GM12801 (cell line): Measurements from ENCODE around the gene HDAC10.

Source experiments
- CTCF ChIP-seq: IDR thresholded peaks from one replicate; pipeline ENCODE4 v1.5.1; 2011; ENCODE audit warnings: control low read depth; ENCODE audit not compliant: insufficient read length; ENCODE audit errors: extremely low read depth

HDAC10 gene

DNA sequence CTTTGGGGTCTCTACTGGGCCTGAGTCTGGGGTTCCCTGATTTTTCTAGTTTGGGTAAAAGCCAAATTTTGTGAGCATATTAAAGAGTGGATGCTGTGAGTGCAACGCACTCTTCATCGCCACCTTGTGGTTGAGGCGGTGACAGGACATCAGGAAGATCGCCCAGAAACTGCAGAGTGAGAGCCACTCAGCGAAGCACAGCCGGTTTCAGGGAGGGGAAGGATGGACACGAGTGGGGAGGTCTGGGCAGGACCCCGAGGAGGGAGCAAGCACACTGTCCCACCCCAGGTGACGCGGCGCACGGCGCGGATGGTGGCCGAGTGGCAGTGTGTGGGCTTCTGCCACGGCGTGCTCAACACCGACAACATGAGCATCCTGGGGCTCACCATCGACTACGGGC, 41.2 kb downstream of the HDAC10 start:
- TF ChIP-seq CTCF, result no peak

GRCh38 chr22:50208939-50209892, 41.8 kb downstream of the HDAC10 start:
- TF ChIP-seq CTCF, result no peak

- TF ChIP-seq CTCF, result no peak
Observed at GRCh38 chr22:50208430-50208938, 42.6 kb downstream of the HDAC10 start.

GRCh38 chr22:50207383-50208140, 43.5 kb downstream of the HDAC10 start:
- TF ChIP-seq CTCF, result no peak

- no peak for TF ChIP-seq CTCF
Observed at GRCh38 chr22:50206599-50206998, 44.5 kb downstream of the HDAC10 start.

GRCh38 chr22:50205781-50206569, 45.1 kb downstream of the HDAC10 start:
- no peak for TF ChIP-seq CTCF
